ENCODE results near the gene CD6. TPM values are rescaled to one million over a fixed set of nuclear protein-coding genes. Genes with fewer than 3 reads are reported as not detected.

The CD6 gene
- polyA plus RNA-seq, 1 experiment: not detected

DNA sequence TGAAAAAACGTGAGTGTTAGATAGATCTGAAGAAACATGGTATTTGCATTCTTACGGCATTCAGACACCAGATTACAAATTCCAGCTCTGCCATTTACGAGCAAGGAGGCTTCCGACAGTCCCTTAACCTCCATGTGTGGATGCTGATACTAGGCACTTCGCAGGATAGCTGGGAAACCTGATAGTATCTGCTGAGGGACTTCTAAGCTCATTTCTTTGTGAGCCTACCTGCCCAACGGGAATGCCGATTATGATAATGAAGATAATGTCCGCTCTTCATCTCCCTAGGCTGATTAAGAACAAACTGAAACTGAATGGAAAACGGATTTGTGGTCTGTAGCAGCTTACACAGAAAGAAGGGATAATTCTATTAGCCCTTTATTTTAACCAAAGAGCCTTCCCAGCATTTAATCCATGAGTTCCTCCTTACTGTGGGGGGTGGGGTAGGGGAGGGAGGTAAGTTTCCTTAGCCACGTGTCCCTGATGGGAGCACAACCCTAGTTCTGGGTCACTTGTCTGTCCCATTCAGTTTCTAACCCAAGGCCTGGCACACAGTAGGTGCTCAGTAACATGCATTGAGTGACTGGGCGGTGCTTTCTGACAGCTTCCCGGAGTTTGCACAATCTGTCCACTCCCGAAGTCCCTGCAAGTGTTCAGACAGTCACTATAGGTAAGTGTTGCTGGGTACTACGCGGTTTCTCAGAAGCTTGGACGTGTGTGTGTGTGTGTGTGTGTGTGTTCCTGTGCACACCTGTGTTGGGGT lies 39.2 kb downstream of the CD6 start:
- H3K27ac ChIP-seq (ENCODE audit: low read depth, low read length): no peak overlapping the region
- H3K4me3 ChIP-seq (ENCODE audit: low read depth, low read length): no peak overlapping the region
- H3K9me3 ChIP-seq (ENCODE audit: control insufficient read depth, insufficient read depth, low read length): peaks cover 9% of the 10 kb centered on the region; the same call in 1 of the 2 replicates
- ChIA-PET CTCF (interaction anchor here (0.6 kb wide), 1 partner anchor 235 kb away, joined by 5 read pairs; no protein-coding TSS in a partner anchor), POLR2A (no interaction called here)
- TF ChIP-seq, protein P1, sequence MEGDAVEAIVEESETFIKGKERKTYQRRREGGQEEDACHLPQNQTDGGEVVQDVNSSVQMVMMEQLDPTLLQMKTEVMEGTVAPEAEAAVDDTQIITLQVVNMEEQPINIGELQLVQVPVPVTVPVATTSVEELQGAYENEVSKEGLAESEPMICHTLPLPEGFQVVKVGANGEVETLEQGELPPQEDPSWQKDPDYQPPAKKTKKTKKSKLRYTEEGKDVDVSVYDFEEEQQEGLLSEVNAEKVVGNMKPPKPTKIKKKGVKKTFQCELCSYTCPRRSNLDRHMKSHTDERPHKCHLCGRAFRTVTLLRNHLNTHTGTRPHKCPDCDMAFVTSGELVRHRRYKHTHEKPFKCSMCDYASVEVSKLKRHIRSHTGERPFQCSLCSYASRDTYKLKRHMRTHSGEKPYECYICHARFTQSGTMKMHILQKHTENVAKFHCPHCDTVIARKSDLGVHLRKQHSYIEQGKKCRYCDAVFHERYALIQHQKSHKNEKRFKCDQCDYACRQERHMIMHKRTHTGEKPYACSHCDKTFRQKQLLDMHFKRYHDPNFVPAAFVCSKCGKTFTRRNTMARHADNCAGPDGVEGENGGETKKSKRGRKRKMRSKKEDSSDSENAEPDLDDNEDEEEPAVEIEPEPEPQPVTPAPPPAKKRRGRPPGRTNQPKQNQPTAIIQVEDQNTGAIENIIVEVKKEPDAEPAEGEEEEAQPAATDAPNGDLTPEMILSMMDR (IDR thresholded peaks at IDR 0.05; ENCODE audit: low read depth, low read length): no peak
- no peak for DNase-seq (ENCODE audit: low read depth, low spot score)
- H3K27me3 ChIP-seq (ENCODE audit: control insufficient read depth, insufficient read depth, low read length): peaks cover 57% of the 10 kb centered on the region

DNA sequence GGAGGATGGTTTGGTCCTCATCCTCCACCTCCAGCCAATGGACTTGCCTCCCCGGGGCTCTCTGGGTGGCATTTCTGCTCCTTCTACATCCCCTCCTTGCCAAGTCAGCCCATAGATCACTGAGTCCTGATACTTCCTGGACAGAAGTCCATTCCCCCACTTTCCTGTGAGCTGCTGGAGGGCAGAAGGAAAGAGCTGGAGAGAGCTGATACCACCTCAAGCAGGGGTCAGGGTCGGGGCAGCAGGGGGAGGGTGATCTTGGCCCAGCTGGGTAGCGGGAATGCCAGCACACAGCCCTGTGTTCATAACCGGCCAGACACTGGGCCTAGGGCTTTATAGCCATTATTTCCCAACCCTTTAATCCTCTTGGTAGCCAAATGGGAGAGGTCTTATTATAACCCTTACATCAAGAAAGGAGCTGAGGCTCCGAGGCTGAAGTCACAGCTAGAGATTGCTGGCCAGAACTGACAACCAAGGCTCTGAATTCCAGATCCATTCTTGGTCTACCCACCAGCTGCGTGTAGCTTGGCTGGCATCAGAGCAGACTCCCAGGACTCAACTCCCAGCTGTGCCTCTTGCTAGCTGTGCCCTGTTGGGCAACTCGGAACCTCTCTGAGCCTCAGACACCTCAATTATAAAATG lies 39.9 kb downstream of the CD6 start:
- Histone ChIP-seq H3K9me3 (ENCODE audit: control insufficient read depth, insufficient read depth, low read length) (peaks cover 9% of the 10 kb centered on the region; the same call in 1 of the 2 replicates), H3K4me3 (ENCODE audit: low read depth, low read length) (no peak overlapping the region), H3K27me3 (ENCODE audit: control insufficient read depth, insufficient read depth, low read length) (peaks cover 53% of the 10 kb centered on the region), H3K27ac (ENCODE audit: low read depth, low read length) (no peak overlapping the region)
- DNase-seq (ENCODE audit: low read depth, low spot score): no peak
- TF ChIP-seq, protein P1 (IDR thresholded peaks at IDR 0.05; ENCODE audit: low read depth, low read length): no peak
- ChIA-PET CTCF (no interaction called here), POLR2A (no interaction called here)

DNA sequence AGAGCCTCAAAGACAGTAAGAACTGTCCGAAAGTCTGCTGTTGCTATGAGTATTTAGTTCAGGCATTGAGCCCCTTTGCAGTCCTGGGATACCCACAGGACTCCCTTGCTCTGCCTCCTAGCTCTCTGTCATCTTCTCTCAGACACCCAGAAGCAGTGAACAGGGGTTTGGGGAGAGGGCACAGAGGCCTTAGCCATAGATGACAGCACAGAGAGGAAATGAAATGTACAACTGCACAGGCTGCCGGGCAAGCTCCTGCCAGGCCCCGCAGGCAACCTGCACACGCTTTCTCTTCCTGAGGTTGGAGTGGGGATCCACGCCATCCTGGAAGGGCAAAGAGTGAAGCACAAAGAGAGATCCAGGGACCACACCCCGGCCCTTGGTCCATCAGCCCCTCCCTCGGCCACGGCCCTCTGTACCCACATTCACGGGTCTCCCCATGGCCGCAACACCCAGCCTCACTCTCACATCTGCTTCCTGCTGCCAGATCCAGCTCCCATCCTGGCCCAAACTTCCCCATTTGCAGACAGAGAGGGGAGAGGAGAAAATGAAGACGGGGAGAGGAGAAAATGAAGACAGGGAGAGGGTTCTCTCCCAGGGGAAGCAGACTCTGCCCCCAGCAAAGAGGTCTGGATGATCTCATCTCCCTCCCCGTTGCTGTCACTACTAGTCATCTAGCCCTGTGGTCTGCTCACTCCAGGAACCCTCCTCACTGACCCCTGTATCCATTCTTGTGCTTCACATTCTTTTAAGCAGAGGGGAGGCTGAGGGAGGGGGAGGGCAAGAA lies 40.7 kb downstream of the CD6 start:
- CTCF ChIA-PET: no interaction called here
- Histone ChIP-seq H3K9me3 (ENCODE audit: control insufficient read depth, insufficient read depth, low read length) (peaks cover 9% of the 10 kb centered on the region; the same call in 1 of the 2 replicates), H3K4me3 (ENCODE audit: low read depth, low read length) (no peak overlapping the region), H3K27ac (ENCODE audit: low read depth, low read length) (no peak overlapping the region), H3K27me3 (ENCODE audit: control insufficient read depth, insufficient read depth, low read length) (peaks cover 46% of the 10 kb centered on the region)
- POLR2A ChIA-PET: no interaction called here
- TF ChIP-seq, protein P1 (IDR thresholded peaks at IDR 0.05; ENCODE audit: low read depth, low read length): no peak
- DNase-seq (ENCODE audit: low read depth, low spot score): no peak

DNA sequence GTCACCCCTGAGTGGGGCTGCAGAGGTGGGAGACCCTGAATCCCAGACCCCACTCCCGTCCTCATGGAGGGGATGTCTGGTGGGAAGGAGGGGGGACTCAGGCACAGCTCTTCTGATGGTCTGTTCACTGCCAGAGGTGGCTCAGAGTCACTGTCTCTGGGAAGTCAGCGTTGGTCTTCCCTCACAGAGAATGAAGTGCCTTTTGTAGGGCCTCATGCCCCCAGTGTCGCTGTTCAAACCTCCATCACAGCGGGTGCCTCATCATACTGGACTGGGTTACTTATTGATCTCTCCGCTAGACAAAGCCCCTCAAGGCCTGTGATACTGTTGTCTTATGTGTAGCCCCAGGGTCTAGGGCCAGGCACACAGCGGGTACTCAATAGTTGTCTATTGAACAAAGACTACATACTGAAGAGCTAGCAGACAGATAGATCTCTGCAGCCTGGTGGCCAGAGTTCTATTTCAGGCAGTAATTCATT lies 41.3 kb downstream of the CD6 start:
- ChIA-PET CTCF (no interaction called here), POLR2A (no interaction called here)
- Histone ChIP-seq H3K27ac (ENCODE audit: low read depth, low read length) (no peak overlapping the region), H3K9me3 (ENCODE audit: control insufficient read depth, insufficient read depth, low read length) (peaks cover 9% of the 10 kb centered on the region; the same call in 1 of the 2 replicates), H3K4me3 (ENCODE audit: low read depth, low read length) (no peak overlapping the region), H3K27me3 (ENCODE audit: control insufficient read depth, insufficient read depth, low read length) (peaks cover 48% of the 10 kb centered on the region)
- DNase-seq (ENCODE audit: low read depth, low spot score): no peak
- TF ChIP-seq, protein P1 (IDR thresholded peaks at IDR 0.05; ENCODE audit: low read depth, low read length): no peak
